ENCODE measurements around the gene GRAP2.
"Not testable (repeated sequence)": the region's sequence is repeated elsewhere in the genome, so short reads cannot be mapped to it uniquely, and the experiment has no call there.

The GRAP2 gene

GRCh38 chr22:39900306-39901227, at the start of gene GRAP2:
Gene GRAP2, plus strand, starts transcription at chr22:39901084. Its CDS starts 46,023 bp downstream, at chr22:39947107.
- Mint-ChIP-seq H3K9me3 (no peaks in the 10 kb centered on the region), H3K27me3 (no peaks in the 10 kb centered on the region), H3K4me1 (peaks cover 40% of the 10 kb centered on the region), H3K4me3 (peak within 1 kb of the TSS; percentile 70), H3K36me3 (no peaks in the 10 kb centered on the region), H3K27ac (peak within 1 kb of the TSS; percentile 79)
- ATAC-seq = peak; percentile 83

- ATAC-seq = no peak
- Mint-ChIP-seq H3K27ac (peak overlapping the region; percentile 37), H3K36me3 (no peaks in the 10 kb centered on the region), H3K4me1 (peaks cover 43% of the 10 kb centered on the region), H3K4me3 (no peak overlapping the region), H3K27me3 (no peaks in the 10 kb centered on the region), H3K9me3 (no peaks in the 10 kb centered on the region)
These were observed 49.1 kb upstream of the GRAP2 start for GRCh38 chr22:39851606-39852315.

GRCh38 chr22:39852799-39853198, 48.1 kb upstream of the GRAP2 start:
- peak overlapping the region; percentile 51 for H3K27ac Mint-ChIP-seq
- H3K9me3 Mint-ChIP-seq = no peaks in the 10 kb centered on the region
- ATAC-seq = peak; percentile 63
- no peaks in the 10 kb centered on the region for H3K36me3 Mint-ChIP-seq
- peaks cover 43% of the 10 kb centered on the region for H3K4me1 Mint-ChIP-seq
- no peaks in the 10 kb centered on the region for H3K27me3 Mint-ChIP-seq
- no peak overlapping the region for H3K4me3 Mint-ChIP-seq

GRCh38 chr22:39856588-39856987, 44.3 kb upstream of the GRAP2 start:
- ATAC-seq = no peak
- Mint-ChIP-seq H3K36me3 (no peaks in the 10 kb centered on the region), H3K4me3 (no peak overlapping the region), H3K27me3 (no peaks in the 10 kb centered on the region), H3K4me1 (peaks cover 52% of the 10 kb centered on the region), H3K27ac (no peak overlapping the region), H3K9me3 (no peaks in the 10 kb centered on the region)

GRCh38 chr22:39859903-39860588, 40.8 kb upstream of the GRAP2 start:
- no peaks in the 10 kb centered on the region for H3K9me3 Mint-ChIP-seq
- H3K4me1 Mint-ChIP-seq = peaks cover 31% of the 10 kb centered on the region
- ATAC-seq = peak; percentile 76
- H3K27me3 Mint-ChIP-seq = no peaks in the 10 kb centered on the region
- no peak overlapping the region for H3K4me3 Mint-ChIP-seq
- no peaks in the 10 kb centered on the region for H3K36me3 Mint-ChIP-seq
- H3K27ac Mint-ChIP-seq = no peak overlapping the region

GRCh38 chr22:39868741-39869140, 32.1 kb upstream of the GRAP2 start:
- Mint-ChIP-seq H3K27me3 (no peaks in the 10 kb centered on the region), H3K36me3 (no peaks in the 10 kb centered on the region), H3K9me3 (peaks cover 4% of the 10 kb centered on the region), H3K4me1 (peaks cover 38% of the 10 kb centered on the region), H3K27ac (no peak overlapping the region), H3K4me3 (no peak overlapping the region)
- ATAC-seq = no peak

- not testable (repeated sequence) for H3K27me3 Mint-ChIP-seq, H3K36me3 Mint-ChIP-seq, ATAC-seq, H3K27ac Mint-ChIP-seq, H3K9me3 Mint-ChIP-seq, H3K4me3 Mint-ChIP-seq
- H3K4me1 Mint-ChIP-seq = peaks cover 39% of the 10 kb centered on the region
These were observed 31.1 kb upstream of the GRAP2 start for GRCh38 chr22:39869797-39870196.

GRCh38 chr22:39871008-39871798, 29.7 kb upstream of the GRAP2 start:
- Mint-ChIP-seq H3K4me1 (peaks cover 26% of the 10 kb centered on the region), H3K9me3 (peaks cover 4% of the 10 kb centered on the region), H3K27ac (no peak overlapping the region), H3K27me3 (no peaks in the 10 kb centered on the region), H3K4me3 (no peak overlapping the region), H3K36me3 (no peaks in the 10 kb centered on the region)
- no peak for ATAC-seq

GRCh38 chr22:39872548-39872947, 28.3 kb upstream of the GRAP2 start:
- no peak for ATAC-seq
- H3K27me3 Mint-ChIP-seq = no peaks in the 10 kb centered on the region
- peaks cover 4% of the 10 kb centered on the region for H3K9me3 Mint-ChIP-seq
- no peaks in the 10 kb centered on the region for H3K36me3 Mint-ChIP-seq
- H3K27ac Mint-ChIP-seq = no peak overlapping the region
- peaks cover 21% of the 10 kb centered on the region for H3K4me1 Mint-ChIP-seq
- no peak overlapping the region for H3K4me3 Mint-ChIP-seq

GRCh38 chr22:39873965-39874364, 26.9 kb upstream of the GRAP2 start:
- Mint-ChIP-seq H3K9me3 (peaks cover 2% of the 10 kb centered on the region), H3K4me3 (no peak overlapping the region), H3K27me3 (no peaks in the 10 kb centered on the region), H3K36me3 (no peaks in the 10 kb centered on the region), H3K4me1 (peaks cover 16% of the 10 kb centered on the region), H3K27ac (no peak overlapping the region)
- ATAC-seq = no peak

- H3K27ac Mint-ChIP-seq = not testable (repeated sequence)
These were observed 25.6 kb upstream of the GRAP2 start for GRCh38 chr22:39875176-39875885.

GRCh38 chr22:39877079-39877845, 23.6 kb upstream of the GRAP2 start:
- Mint-ChIP-seq H3K36me3 (no peaks in the 10 kb centered on the region), H3K27ac (peak overlapping the region; percentile 20), H3K4me1 (peaks cover 14% of the 10 kb centered on the region), H3K9me3 (no peaks in the 10 kb centered on the region), H3K27me3 (no peaks in the 10 kb centered on the region), H3K4me3 (no peak overlapping the region)
- ATAC-seq = no peak

More at GRCh38 chr22:39875176-39875885, 25.6 kb upstream of the GRAP2 start:
- not testable (repeated sequence) for H3K36me3 Mint-ChIP-seq, ATAC-seq, H3K4me3 Mint-ChIP-seq, H3K27me3 Mint-ChIP-seq, H3K9me3 Mint-ChIP-seq
- peaks cover 14% of the 10 kb centered on the region for H3K4me1 Mint-ChIP-seq

- Mint-ChIP-seq H3K27ac (no peak overlapping the region), H3K27me3 (no peaks in the 10 kb centered on the region), H3K4me1 (peaks cover 9% of the 10 kb centered on the region), H3K9me3 (no peaks in the 10 kb centered on the region), H3K36me3 (no peaks in the 10 kb centered on the region), H3K4me3 (no peak overlapping the region)
- no peak for ATAC-seq
These were observed 20.2 kb upstream of the GRAP2 start for GRCh38 chr22:39880722-39881121.

Measured in stimulated activated memory B cell treated with anti-CD40 and anti-IgM and Interleukin-4, amounts not matched to agents 10 μg/mL and 1 μg/mL and 100 μg/mL, for 72 hours (primary cell).